Progenitor cell of endocrine pancreas (in vitro differentiated cells): ENCODE data around the gene FAM227B. TPM values are rescaled to one million over a fixed set of nuclear protein-coding genes. Genes with fewer than 3 reads are reported as not detected.
"Not testable (repeated sequence)": the region's sequence is repeated elsewhere in the genome, so short reads cannot be mapped to it uniquely, and the experiment has no call there.

Experiments used
- DNase-seq: peaks from one replicate; pipeline ENCODE4 v3.0.0; 2021; ENCODE audit warnings: low spot score; ENCODE audit not compliant: unreplicated experiment
- H3K27ac Mint-ChIP-seq: 2 replicates; pipeline ENCODE4 v1.8.0; 2021; ENCODE audit warnings: mild to moderate bottlenecking, moderate library complexity, mixed read lengths
- H3K27me3 Mint-ChIP-seq: 2 replicates; pipeline ENCODE4 v1.8.0; 2021; ENCODE audit warnings: mixed read lengths
- H3K36me3 Mint-ChIP-seq: 2 replicates; pipeline ENCODE4 v1.8.0; 2022; ENCODE audit warnings: mixed read lengths; ENCODE audit not compliant: insufficient read depth
- H3K4me1 Mint-ChIP-seq: 2 replicates; pipeline ENCODE4 v1.8.0; 2021; ENCODE audit warnings: low read depth, mixed read lengths
- H3K4me3 Mint-ChIP-seq: 2 replicates; pipeline ENCODE4 v1.8.0; 2021; ENCODE audit warnings: low read depth, mild to moderate bottlenecking, moderate library complexity, mixed read lengths
- H3K9me3 Mint-ChIP-seq: 2 replicates; pipeline ENCODE4 v1.8.0; 2021; ENCODE audit warnings: low read depth, mixed read lengths
- CTCF ChIP-seq: fragments of 200-600 bp; sonication (generic); IDR thresholded peaks from one replicate; pipeline ENCODE4 v1.5.0; 2021; ENCODE audit warnings: antibody characterized with exemption, mild to moderate bottlenecking; ENCODE audit not compliant: unreplicated experiment
- total RNA-seq: library from RNA; stranded (reverse); gene quantifications from 2 replicates; pipeline ENCODE4 v1.2.1, GENCODE V29; 2021

The FAM227B gene
- total RNA-seq, 1 donor from 2014 or later: 8.9 TPM

GRCh38 chr15:49366496-49366895 is 254.1 kb downstream of the FAM227B start:
- no peak for DNase-seq
- Mint-ChIP-seq H3K27me3 (no peaks in the 10 kb centered on the region), H3K4me1 (no peaks in the 10 kb centered on the region), H3K4me3 (no peak overlapping the region), H3K9me3 (peaks cover 2% of the 10 kb centered on the region), H3K36me3 (peaks cover 2% of the 10 kb centered on the region), H3K27ac (no peak overlapping the region)
- no peak for TF ChIP-seq CTCF

GRCh38 chr15:49361370-49361769 is 259.2 kb downstream of the FAM227B start:
- Mint-ChIP-seq H3K27ac (no peak overlapping the region), H3K4me3 (no peak overlapping the region), H3K9me3 (peaks cover 5% of the 10 kb centered on the region), H3K36me3 (peaks cover 2% of the 10 kb centered on the region), H3K27me3 (no peaks in the 10 kb centered on the region), H3K4me1 (no peaks in the 10 kb centered on the region)
- no peak for TF ChIP-seq CTCF
- no peak for DNase-seq

DNA sequence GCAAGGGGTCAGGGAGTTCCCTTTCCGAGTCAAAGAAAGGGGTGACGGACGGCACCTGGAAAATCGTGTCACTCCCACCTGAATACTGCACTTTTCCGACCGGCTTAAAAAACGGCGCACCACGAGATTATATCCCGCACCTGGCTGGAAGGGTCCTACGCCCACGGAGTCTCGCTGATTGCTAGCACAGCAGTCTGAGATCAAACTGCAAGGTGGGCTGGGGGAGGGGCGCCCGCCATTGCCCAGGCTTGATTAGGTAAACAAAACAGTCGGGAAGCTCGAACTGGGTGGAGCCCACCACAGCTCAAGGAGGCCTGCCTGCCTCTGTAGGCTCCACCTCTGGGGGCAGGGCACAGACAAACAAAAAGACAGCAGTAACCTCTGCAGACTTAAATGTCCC is 266.2 kb downstream of the FAM227B start:
- not testable (repeated sequence) for DNase-seq, H3K27me3 Mint-ChIP-seq, H3K4me3 Mint-ChIP-seq, H3K36me3 Mint-ChIP-seq, H3K27ac Mint-ChIP-seq, H3K4me1 Mint-ChIP-seq, H3K9me3 Mint-ChIP-seq

- peaks cover 24% of the 10 kb centered on the region for H3K9me3 Mint-ChIP-seq
- DNase-seq: no peak
- no peak overlapping the region for H3K27ac Mint-ChIP-seq
Observed at GRCh38 chr15:49343546-49343945, 277.1 kb downstream of the FAM227B start.

DNA sequence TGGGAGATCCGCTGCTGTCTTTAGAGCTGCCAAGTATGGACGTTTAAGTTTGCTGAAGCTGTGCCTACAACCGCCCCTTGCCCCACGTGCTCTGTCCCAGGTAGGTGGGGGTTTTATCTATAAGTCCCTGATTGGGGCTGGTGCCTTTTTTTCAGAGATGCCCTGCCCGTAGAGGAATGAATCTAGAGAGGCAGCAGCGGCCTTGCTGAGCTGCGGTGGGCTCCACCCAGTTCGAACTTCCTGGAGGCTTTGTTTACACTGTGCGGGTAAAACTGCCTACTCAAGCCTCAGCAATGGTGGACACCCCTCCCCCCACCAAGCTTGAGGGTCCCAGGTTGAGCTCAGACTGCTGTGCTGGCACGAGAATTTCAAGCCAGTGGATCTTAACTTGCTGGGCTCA is 281.0 kb downstream of the FAM227B start:
- DNase-seq: no peak
- Mint-ChIP-seq H3K27me3 (no peaks in the 10 kb centered on the region), H3K4me1 (peaks cover 4% of the 10 kb centered on the region), H3K36me3 (peaks cover 14% of the 10 kb centered on the region), H3K9me3 (peaks cover 26% of the 10 kb centered on the region), H3K4me3 (no peak overlapping the region), H3K27ac (no peak overlapping the region)
- TF ChIP-seq CTCF: no peak

More at GRCh38 chr15:49343546-49343945, 277.1 kb downstream of the FAM227B start:
- Mint-ChIP-seq H3K4me1 (peaks cover 10% of the 10 kb centered on the region), H3K4me3 (no peak overlapping the region), H3K27me3 (no peaks in the 10 kb centered on the region), H3K36me3 (peaks cover 16% of the 10 kb centered on the region)
- TF ChIP-seq CTCF: no peak

- Mint-ChIP-seq H3K4me1 (no peaks in the 10 kb centered on the region), H3K36me3 (peaks cover 6% of the 10 kb centered on the region), H3K4me3 (no peak overlapping the region), H3K27ac (no peak overlapping the region), H3K9me3 (no peaks in the 10 kb centered on the region), H3K27me3 (no peaks in the 10 kb centered on the region)
- no peak for TF ChIP-seq CTCF
- DNase-seq: no peak
Observed at GRCh38 chr15:49331951-49332350, 288.7 kb downstream of the FAM227B start.
